Epithelial cell of prostate (primary cell): ENCODE measurements around the gene GRN.
A peak's percentile ranks its signal among the peaks of the same experiment; 100 is the strongest.
"Not testable (repeated sequence)": the region's sequence is repeated elsewhere in the genome, so short reads cannot be mapped to it uniquely, and the experiment has no call there.

Experiments used
- DNase-seq: peaks from one replicate; pipeline ENCODE4 v3.0.0-alpha.2; 2011; ENCODE audit warnings: low read depth, low spot score
- H3K27ac ChIP-seq: fragments of 450-650 bp; 2 replicates; pipeline ENCODE4 v1.5.1; 2017; ENCODE audit warnings: mild to moderate bottlenecking

GRN gene

GRCh38 chr17:44343510-44344209, 1.4 kb upstream of the GRN start:
- DNase-seq, result no peak
- no peak overlapping the region for H3K27ac ChIP-seq

- H3K27ac ChIP-seq, result peak overlapping the region; percentile 92
- DNase-seq, result no peak
Observed at GRCh38 chr17:44345454-44346026, 438 bp downstream of the GRN start.

GRCh38 chr17:44346064-44346844, 1.2 kb downstream of the GRN start:
- H3K27ac ChIP-seq, result peak overlapping the region; percentile 92
- DNase-seq, result no peak

- H3K27ac ChIP-seq, result peak overlapping the region; percentile 92
Observed at GRCh38 chr17:44347206-44348055, 2.3 kb downstream of the GRN start.

GRCh38 chr17:44348234-44348987, 3.3 kb downstream of the GRN start:
- peak; percentile 80 for DNase-seq
- peak overlapping the region; percentile 92 for H3K27ac ChIP-seq

More at GRCh38 chr17:44347206-44348055, 2.3 kb downstream of the GRN start:
- not testable (repeated sequence) for DNase-seq

GRCh38 chr17:44348988-44349364, 3.9 kb downstream of the GRN start:
- H3K27ac ChIP-seq, result peak overlapping the region; percentile 92
- no peak for DNase-seq

- no peak for DNase-seq
- H3K27ac ChIP-seq, result no peak overlapping the region
Observed at GRCh38 chr17:44349553-44350070, 4.5 kb downstream of the GRN start.

GRCh38 chr17:44350733-44351226, 5.7 kb downstream of the GRN start:
- no peak for DNase-seq
- H3K27ac ChIP-seq, result no peak overlapping the region

- H3K27ac ChIP-seq, result no peak overlapping the region
- no peak for DNase-seq
Observed at GRCh38 chr17:44351464-44351863, 6.4 kb downstream of the GRN start.

- DNase-seq, result no peak
- no peak overlapping the region for H3K27ac ChIP-seq
Observed at GRCh38 chr17:44351961-44352827, 7.1 kb downstream of the GRN start.

- no peak overlapping the region for H3K27ac ChIP-seq
- DNase-seq, result no peak
Observed at GRCh38 chr17:44352828-44353671, 7.9 kb downstream of the GRN start.

GRCh38 chr17:44353672-44354331, 8.7 kb downstream of the GRN start:
- DNase-seq, result no peak

GRCh38 chr17:44354582-44355561, 9.8 kb downstream of the GRN start:
- no peak overlapping the region for H3K27ac ChIP-seq
- no peak for DNase-seq

More at GRCh38 chr17:44353672-44354331, 8.7 kb downstream of the GRN start:
- H3K27ac ChIP-seq, result no peak overlapping the region

- no peak overlapping the region for H3K27ac ChIP-seq
- no peak for DNase-seq
Observed at GRCh38 chr17:44355642-44356099, 10.6 kb downstream of the GRN start.

- DNase-seq, result no peak
- no peak overlapping the region for H3K27ac ChIP-seq
Observed at GRCh38 chr17:44356241-44356640, 11.1 kb downstream of the GRN start.

- no peak overlapping the region for H3K27ac ChIP-seq
- no peak for DNase-seq
Observed at GRCh38 chr17:44358066-44358465, 13.0 kb downstream of the GRN start.
